GM04503 (cell line): Measurements from ENCODE around the gene ROGDI.
"Not testable (repeated sequence)": the region's sequence is repeated elsewhere in the genome, so short reads cannot be mapped to it uniquely, and the experiment has no call there.

Experiments used
- DNase-seq: peaks from one replicate; pipeline ENCODE4 v3.0.0-alpha.2; 2012; ENCODE audit warnings: low read depth

ROGDI gene

GRCh38 chr16:4790871-4791270 is 11.6 kb downstream of the ROGDI start:
- no peak for DNase-seq

- DNase-seq, result no peak
These were observed 12.2 kb downstream of the ROGDI start for GRCh38 chr16:4790261-4790660.

GRCh38 chr16:4788910-4789309 is 13.5 kb downstream of the ROGDI start:
- DNase-seq, result no peak

GRCh38 chr16:4788489-4788889 is 13.9 kb downstream of the ROGDI start:
- no peak for DNase-seq

- no peak for DNase-seq
These were observed 14.6 kb downstream of the ROGDI start, which contains the start of gene SEPTIN12 for GRCh38 chr16:4787627-4788482. Gene SEPTIN12, minus strand, starts transcription at chr16:4788345. Its CDS starts 700 bp downstream, at chr16:4787645.

- no peak for DNase-seq
These were observed 15.4 kb downstream of the ROGDI start for GRCh38 chr16:4787068-4787467.

GRCh38 chr16:4785758-4786433 is 16.5 kb downstream of the ROGDI start:
- DNase-seq, result no peak

- DNase-seq, result not testable (repeated sequence)
These were observed 17.9 kb downstream of the ROGDI start for GRCh38 chr16:4784444-4784987.

- DNase-seq, result no peak
These were observed 18.5 kb downstream of the ROGDI start for GRCh38 chr16:4783951-4784336.

GRCh38 chr16:4783251-4783950 is 19.0 kb downstream of the ROGDI start:
- no peak for DNase-seq

- no peak for DNase-seq
These were observed 22.2 kb downstream of the ROGDI start for GRCh38 chr16:4780235-4780634.

GRCh38 chr16:4778050-4778392 is 24.4 kb downstream of the ROGDI start:
- no peak for DNase-seq

- no peak for DNase-seq
These were observed 24.9 kb downstream of the ROGDI start for GRCh38 chr16:4777339-4778049.

GRCh38 chr16:4776141-4776705 is 26.2 kb downstream of the ROGDI start:
- no peak for DNase-seq

GRCh38 chr16:4775005-4775404 is 27.4 kb downstream of the ROGDI start:
- DNase-seq, result no peak

- DNase-seq, result no peak
These were observed 30.1 kb downstream of the ROGDI start for GRCh38 chr16:4772351-4772750.

GRCh38 chr16:4771646-4772045 is 30.8 kb downstream of the ROGDI start:
- no peak for DNase-seq

- DNase-seq, result no peak
These were observed 33.2 kb downstream of the ROGDI start for GRCh38 chr16:4769306-4769638.

- peak; percentile 73 for DNase-seq
These were observed 33.7 kb downstream of the ROGDI start for GRCh38 chr16:4768549-4769305.

GRCh38 chr16:4767872-4768548 is 34.4 kb downstream of the ROGDI start:
- peak; percentile 25 for DNase-seq
